NK-92 (cell line): ENCODE measurements around the gene PRRG2.

ENCODE experiments used
- DNase-seq: peaks from one replicate; lab custom pipeline; 2025; ENCODE audit not compliant: unreplicated experiment; lab: John Stamatoyannopoulos, UW

Gene PRRG2

DNA sequence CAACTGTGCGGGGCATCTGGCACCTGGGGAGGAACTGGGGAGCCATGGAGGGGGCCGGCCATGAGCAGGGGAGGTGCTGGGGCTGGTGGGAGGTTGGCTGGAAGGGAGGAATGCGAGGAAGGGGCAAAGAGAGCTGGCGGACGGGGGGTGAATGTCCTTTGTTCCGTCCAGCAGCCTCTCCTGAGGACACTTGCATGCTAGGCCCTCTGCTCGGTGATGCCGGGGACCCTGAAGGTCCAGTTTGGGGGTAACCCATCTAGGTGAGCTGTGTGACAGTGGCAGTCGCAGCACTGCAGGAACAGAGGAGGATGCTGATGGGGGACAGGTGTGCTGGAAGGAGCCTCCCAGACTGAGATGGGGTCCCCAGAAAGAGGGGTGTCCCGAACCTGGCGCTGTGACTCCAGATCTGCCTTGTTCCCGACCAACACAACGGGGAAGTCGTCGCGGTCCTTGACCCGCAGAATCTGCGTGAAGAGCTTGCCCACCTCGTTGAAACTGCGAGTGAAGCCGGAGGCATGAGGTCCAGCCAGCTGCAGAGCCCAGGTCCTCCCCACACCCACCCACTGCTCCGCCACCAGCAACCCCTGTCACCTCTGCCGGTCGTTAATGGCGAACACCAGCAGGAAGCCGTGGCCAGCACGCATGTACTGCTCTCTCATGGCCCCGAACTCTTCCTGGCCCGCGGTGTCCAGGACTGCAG, 55.3 kb downstream of the PRRG2 start:
- DNase-seq, result no peak

DNA sequence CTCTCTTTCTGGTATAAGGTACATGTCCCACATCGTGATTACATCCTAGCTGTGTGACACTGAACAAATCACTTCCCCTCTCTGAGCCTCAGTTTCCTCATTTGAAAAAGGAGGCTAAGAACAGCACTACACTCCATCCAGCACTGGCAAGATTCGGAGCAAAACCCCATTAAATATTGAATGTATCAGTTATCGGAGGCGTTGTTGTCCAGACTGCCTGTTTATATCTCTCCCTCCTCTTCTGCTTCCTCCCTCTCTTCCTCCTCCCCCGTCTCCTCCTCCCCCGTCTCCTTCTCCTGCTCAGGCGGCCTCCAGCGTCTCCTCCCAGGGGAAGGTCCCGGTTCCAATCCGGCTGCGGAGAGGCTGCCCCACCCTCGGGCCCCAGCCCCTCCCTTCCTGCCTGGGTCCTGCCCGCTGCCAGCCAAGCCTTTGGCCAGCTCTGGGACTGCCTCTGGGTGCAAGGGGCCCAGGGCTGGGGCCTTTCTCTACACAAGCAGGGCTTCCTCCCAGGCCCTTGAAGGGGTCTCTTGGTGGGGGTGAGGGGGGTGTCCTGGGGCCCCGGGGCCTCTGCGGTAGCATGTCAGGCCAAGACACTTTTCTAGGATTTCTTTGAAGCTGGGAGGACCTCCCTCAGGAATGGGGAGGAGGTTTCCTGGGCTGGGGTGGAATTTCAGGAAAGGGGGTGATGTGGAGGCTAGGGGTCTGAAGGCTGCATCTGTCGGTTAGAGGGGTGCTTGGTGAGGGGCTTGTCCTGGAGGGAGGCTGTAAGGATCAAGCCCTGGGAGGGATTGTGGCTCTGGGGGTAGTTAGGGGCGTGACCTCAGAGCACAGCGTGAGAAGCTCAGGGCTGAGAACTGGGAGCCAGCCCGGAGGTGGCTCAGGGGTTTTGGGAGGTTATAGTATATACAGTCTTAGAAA, 57.0 kb downstream of the PRRG2 start:
- no peak for DNase-seq

DNA sequence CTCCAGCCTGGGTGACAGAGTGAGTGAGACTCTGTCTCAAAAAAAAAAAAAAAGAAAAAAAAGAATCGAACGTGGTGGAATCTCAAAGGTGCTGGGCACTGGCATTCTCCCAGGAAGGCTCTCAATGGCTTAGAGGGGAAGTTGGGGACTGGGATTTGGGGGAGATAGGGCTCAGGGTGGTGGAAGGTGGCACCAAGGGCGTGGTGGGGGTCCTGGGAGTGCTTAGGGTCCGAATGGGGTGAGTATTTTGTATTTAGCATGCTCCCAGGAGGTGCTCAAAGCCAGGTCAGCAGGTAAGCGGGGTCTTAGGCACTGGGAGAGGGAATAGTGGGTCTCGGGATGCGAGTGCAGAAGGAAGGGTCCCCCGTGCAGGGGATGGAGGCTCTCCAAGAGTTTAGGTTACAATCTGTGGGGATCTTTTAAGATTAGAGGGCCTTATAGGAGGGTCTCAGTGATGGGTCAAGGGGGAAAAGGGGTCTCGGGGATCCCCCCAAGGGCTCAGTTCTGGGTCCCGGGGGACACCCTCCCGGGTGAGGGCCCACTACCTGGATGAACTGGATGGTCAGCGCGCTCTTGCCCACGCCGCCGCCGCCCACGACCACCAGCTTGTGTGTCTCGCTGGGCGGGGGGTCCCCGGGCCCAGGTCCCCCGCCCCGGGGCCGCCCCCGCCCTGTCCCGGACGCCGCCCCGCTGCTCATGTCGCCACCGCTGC, 58.4 kb downstream of the PRRG2 start:
- no peak for DNase-seq

DNA sequence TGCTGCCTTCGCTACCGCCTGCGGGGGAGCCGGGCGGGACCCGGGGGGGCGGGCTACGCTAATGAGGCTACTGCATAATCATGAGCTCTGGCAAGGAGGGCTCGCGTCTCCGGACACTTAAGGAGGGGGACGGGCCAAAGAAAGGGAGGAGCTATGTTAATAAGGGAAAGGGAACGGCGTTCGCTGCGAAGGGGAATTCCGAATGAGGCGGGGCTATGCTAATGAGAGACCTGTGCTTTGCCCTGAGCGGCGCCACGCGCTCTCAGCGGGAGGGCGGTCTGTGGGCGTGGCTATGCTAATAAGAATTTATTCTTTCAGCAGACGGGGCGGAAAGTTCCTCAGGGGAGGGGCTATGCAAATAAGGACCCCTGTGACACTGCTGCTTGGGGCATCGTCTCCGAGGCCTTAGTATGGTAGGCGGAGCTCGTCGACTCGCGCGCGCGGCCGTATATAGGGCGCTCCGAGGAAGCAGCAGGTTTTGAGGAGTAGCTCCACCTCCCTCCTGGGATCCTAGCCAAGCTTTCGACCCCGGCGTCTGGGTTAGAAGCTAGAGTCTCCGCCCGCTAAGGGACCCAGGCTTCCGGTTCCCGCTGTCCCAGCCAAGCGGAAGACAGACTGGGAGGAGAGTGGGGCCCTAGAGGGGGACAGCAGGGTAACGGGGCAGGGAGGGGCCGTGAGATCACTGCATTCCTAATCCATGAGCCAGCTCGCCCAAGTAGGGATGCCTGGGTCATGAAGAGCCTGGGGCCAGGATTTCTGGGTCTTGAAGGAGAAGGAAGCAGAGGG, 59.2 kb downstream of the PRRG2 start, which contains the start of gene RRAS:
RRAS (minus strand) TSS at position 31 of the 786 bp plus-strand sequence. CDS start 45 bp downstream, outside the sequence.
- DNase-seq, result peak; percentile 99
